Measurements from ENCODE around the gene LIX1L.

DNA sequence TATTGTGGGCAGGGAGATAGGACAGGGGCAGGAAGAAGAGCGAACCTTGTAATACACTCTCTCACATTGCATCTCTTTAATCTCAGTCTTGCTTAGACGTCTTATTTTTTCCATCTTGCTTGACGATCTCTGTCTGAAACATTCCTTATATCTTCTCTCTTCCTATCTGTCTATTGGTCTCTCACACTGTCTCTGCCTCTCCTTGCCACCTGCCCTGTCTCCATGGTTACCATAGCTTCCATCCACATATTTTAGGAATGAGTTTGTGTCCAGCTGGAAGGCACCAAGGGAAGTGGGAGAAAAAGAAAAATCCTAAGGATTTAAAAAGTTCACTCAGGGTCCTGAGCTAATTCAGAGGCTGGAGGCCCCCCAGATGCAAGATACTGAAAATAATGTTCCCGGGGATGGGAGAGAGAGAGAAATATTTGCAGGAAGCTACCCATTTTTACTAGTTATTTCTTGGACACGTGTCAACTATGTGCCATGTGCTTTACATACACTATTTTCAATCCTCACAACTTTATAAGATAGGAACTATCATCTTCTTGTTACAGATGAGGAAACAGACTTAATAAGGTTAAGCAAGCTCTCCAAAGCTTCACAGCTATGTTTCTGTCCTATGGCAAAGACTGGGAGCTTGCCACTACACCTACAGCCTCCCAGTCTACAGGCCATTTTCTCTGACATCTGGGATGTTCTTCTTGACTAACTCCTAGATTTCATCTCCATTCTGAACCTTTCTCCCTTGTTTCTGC is 5.6 kb upstream of the LIX1L start:
- TF ChIP-seq POLR2A (IDR thresholded peaks at IDR 0.05), result no peak
- TF ChIP-seq, protein P1, sequence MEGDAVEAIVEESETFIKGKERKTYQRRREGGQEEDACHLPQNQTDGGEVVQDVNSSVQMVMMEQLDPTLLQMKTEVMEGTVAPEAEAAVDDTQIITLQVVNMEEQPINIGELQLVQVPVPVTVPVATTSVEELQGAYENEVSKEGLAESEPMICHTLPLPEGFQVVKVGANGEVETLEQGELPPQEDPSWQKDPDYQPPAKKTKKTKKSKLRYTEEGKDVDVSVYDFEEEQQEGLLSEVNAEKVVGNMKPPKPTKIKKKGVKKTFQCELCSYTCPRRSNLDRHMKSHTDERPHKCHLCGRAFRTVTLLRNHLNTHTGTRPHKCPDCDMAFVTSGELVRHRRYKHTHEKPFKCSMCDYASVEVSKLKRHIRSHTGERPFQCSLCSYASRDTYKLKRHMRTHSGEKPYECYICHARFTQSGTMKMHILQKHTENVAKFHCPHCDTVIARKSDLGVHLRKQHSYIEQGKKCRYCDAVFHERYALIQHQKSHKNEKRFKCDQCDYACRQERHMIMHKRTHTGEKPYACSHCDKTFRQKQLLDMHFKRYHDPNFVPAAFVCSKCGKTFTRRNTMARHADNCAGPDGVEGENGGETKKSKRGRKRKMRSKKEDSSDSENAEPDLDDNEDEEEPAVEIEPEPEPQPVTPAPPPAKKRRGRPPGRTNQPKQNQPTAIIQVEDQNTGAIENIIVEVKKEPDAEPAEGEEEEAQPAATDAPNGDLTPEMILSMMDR (IDR thresholded peaks at IDR 0.05), result no peak
